KMS-11 (cell line): ENCODE results near the gene DLX5.

Experiments
- H2AFZ ChIP-seq: fragments of 200-600 bp; sonication (generic); 2 replicates; pipeline ENCODE4 v1.6.1; 2016; ENCODE audit warnings: antibody characterized with exemption, mixed run types, low read depth
- H3K27ac ChIP-seq: fragments of 200-600 bp; sonication (generic); 2 replicates; pipeline ENCODE4 v1.6.1; 2016; ENCODE audit warnings: mild to moderate bottlenecking, mixed run types
- H3K27me3 ChIP-seq: fragments of 200-600 bp; sonication (generic); 2 replicates; pipeline ENCODE4 v1.6.1; 2017; ENCODE audit warnings: mild to moderate bottlenecking, low read depth, mixed run types, moderate library complexity; ENCODE audit not compliant: insufficient read depth
- H3K36me3 ChIP-seq: fragments of 200-600 bp; sonication (generic); 2 replicates; pipeline ENCODE4 v1.6.1; 2017; ENCODE audit warnings: mild to moderate bottlenecking, mixed run types; ENCODE audit not compliant: insufficient read depth
- H3K4me1 ChIP-seq: fragments of 200-600 bp; sonication (generic); 2 replicates; pipeline ENCODE4 v1.6.1; 2016; ENCODE audit warnings: mild to moderate bottlenecking, low read depth, mixed run types; ENCODE audit not compliant: poor library complexity, severe bottlenecking
- H3K4me2 ChIP-seq: fragments of 200-600 bp; sonication (generic); 2 replicates; pipeline ENCODE4 v1.7.0; 2016; ENCODE audit warnings: mild to moderate bottlenecking, mixed run types
- H3K4me3 ChIP-seq: fragments of 200-600 bp; sonication (generic); IDR thresholded peaks from 2 replicates; pipeline ENCODE4 v1.6.1; 2017; ENCODE audit warnings: low read depth, low read length, mixed read lengths; ENCODE audit not compliant: insufficient read depth
- H3K79me2 ChIP-seq: fragments of 200-600 bp; sonication (generic); 2 replicates; pipeline ENCODE4 v1.6.1; 2016; ENCODE audit warnings: low read depth, mixed run types; ENCODE audit not compliant: insufficient read depth
- H3K9ac ChIP-seq: fragments of 200-600 bp; sonication (generic); 2 replicates; pipeline ENCODE4 v1.6.1; 2016; ENCODE audit warnings: mild to moderate bottlenecking, mixed run types
- H4K20me1 ChIP-seq: fragments of 200-600 bp; sonication (generic); 2 replicates; pipeline ENCODE4 v1.6.1; 2016; ENCODE audit warnings: mild to moderate bottlenecking, mixed run types; ENCODE audit not compliant: insufficient read depth
- CTCF ChIP-seq: fragments of 200-600 bp; sonication (generic); conservative IDR thresholded peaks from 2 replicates; pipeline ENCODE4 v1.6.1; 2017; ENCODE audit warnings: low read depth, mild to moderate bottlenecking, antibody characterized with exemption, low read length, moderate library complexity, mixed read lengths

DLX5 gene

GRCh38 chr7:96986901-96987300 is 37.7 kb downstream of the DLX5 start:
- Histone ChIP-seq H4K20me1 (no peaks in the 10 kb centered on the region), H3K27ac (no peak overlapping the region), H3K79me2 (no peaks in the 10 kb centered on the region), H3K4me1 (no peaks in the 10 kb centered on the region), H3K27me3 (no peaks in the 10 kb centered on the region), H3K4me2 (no peak overlapping the region), H3K4me3 (no peak overlapping the region), H2AFZ (no peak overlapping the region), H3K9ac (no peak overlapping the region), H3K36me3 (no peaks in the 10 kb centered on the region)
- TF ChIP-seq CTCF: no peak

GRCh38 chr7:96985992-96986391 is 38.6 kb downstream of the DLX5 start:
- Histone ChIP-seq H3K4me2 (no peak overlapping the region), H2AFZ (no peak overlapping the region), H4K20me1 (no peaks in the 10 kb centered on the region), H3K9ac (no peak overlapping the region), H3K27ac (no peak overlapping the region), H3K4me3 (no peak overlapping the region), H3K36me3 (no peaks in the 10 kb centered on the region), H3K4me1 (no peaks in the 10 kb centered on the region), H3K27me3 (no peaks in the 10 kb centered on the region), H3K79me2 (no peaks in the 10 kb centered on the region)
- TF ChIP-seq CTCF: no peak

- Histone ChIP-seq H3K4me2 (no peak overlapping the region), H4K20me1 (no peaks in the 10 kb centered on the region)
These were observed 42.0 kb downstream of the DLX5 start for GRCh38 chr7:96982586-96982985.

GRCh38 chr7:96979551-96980276 is 44.9 kb downstream of the DLX5 start:
- no peak overlapping the region for H3K4me3 ChIP-seq
- no peaks in the 10 kb centered on the region for H3K36me3 ChIP-seq
- TF ChIP-seq CTCF: no peak
- H2AFZ ChIP-seq: no peak overlapping the region
- H4K20me1 ChIP-seq: no peaks in the 10 kb centered on the region
- H3K79me2 ChIP-seq: no peaks in the 10 kb centered on the region
- H3K27ac ChIP-seq: no peak overlapping the region
- H3K9ac ChIP-seq: no peak overlapping the region
- no peak overlapping the region for H3K4me2 ChIP-seq
- no peaks in the 10 kb centered on the region for H3K27me3 ChIP-seq
- H3K4me1 ChIP-seq: no peaks in the 10 kb centered on the region

More at GRCh38 chr7:96982586-96982985, 42.0 kb downstream of the DLX5 start:
- Histone ChIP-seq H3K27ac (no peak overlapping the region), H3K27me3 (no peaks in the 10 kb centered on the region), H3K36me3 (no peaks in the 10 kb centered on the region), H3K79me2 (no peaks in the 10 kb centered on the region), H2AFZ (no peak overlapping the region), H3K4me3 (no peak overlapping the region), H3K9ac (no peak overlapping the region), H3K4me1 (no peaks in the 10 kb centered on the region)
- no peak for TF ChIP-seq CTCF
